Activated T-helper 9 cell treated with anti-CD3 and anti-CD28 coated beads, Interleukin-2, amount 50 U/mL, for 16 hours (primary cell): ENCODE data around the gene SAP25.
"Not testable (repeated sequence)": the region's sequence is repeated elsewhere in the genome, so short reads cannot be mapped to it uniquely, and the experiment has no call there.

Source experiments
- DNase-seq: peaks from one replicate; pipeline ENCODE4 v3.0.0-alpha.2; 2020; ENCODE audit warnings: low read depth

Gene SAP25

GRCh38 chr7:100535982-100536381 is 37.7 kb downstream of the SAP25 start:
- DNase-seq, result not testable (repeated sequence)

- no peak for DNase-seq
These were observed 41.3 kb downstream of the SAP25 start for GRCh38 chr7:100532165-100533022.

- DNase-seq, result not testable (repeated sequence)
These were observed 45.4 kb downstream of the SAP25 start for GRCh38 chr7:100528108-100528866.

- not testable (repeated sequence) for DNase-seq
These were observed 50.5 kb downstream of the SAP25 start for GRCh38 chr7:100523192-100523591.
